Measurements from ENCODE around the gene KCMF1. TPM values are rescaled to one million over a fixed set of nuclear protein-coding genes. Genes with fewer than 3 reads are reported as not detected.

KCMF1 gene
- total and polyA plus RNA-seq, 9 of the 15 experiments (the other 6 are each of a cell fraction or from before 2014, with no cell fraction given), result 6.8 to 88.2 (median 46.5) TPM

GRCh38 chr2:84989927-84990326, 19.0 kb downstream of the KCMF1 start:
- ChIA-PET CTCF (ENCODE audit: low intra/inter-chr PET ratio) (no interaction called here), POLR2A (interaction anchor here (0.7 to 1.6 kb wide), 2 partner anchors 8 to 12 kb away, joined by 3 to 4 read pairs; no protein-coding TSS in a partner anchor)
- Histone ChIP-seq H3K9me1 (ENCODE audit: control insufficient read depth, insufficient read depth, low read length) (no peaks in the 10 kb centered on the region), H3K4me1 (replicated peaks in 1 of 2; ENCODE audit: control insufficient read depth in 2 of 2, insufficient read depth in 2 of 2, low read length in 2 of 2) (peaks cover 13 to 16% of the 10 kb centered on the region in 2 experiments; a peak in 4 of 5 replicates), H3K36me3 (ENCODE audit: control insufficient read depth, insufficient read depth, low read length) (peaks cover 7% of the 10 kb centered on the region; the same call in 1 of the 3 replicates), H3K9ac (ENCODE audit: insufficient read depth in 1 of 2, low read depth in 2 of 2, low read length in 2 of 2) (no peak overlapping the region), H3K27ac (ENCODE audit: extremely low read depth, low read depth, low read length) (no peak overlapping the region), H3K27me3 (ENCODE audit: control insufficient read depth in 2 of 2, insufficient read depth in 2 of 2, low read length in 2 of 2) (no peaks in the 10 kb centered on the region), H3K9me3 (replicated peaks; ENCODE audit: control insufficient read depth, insufficient read depth, low read depth, low read length) (no peaks in the 10 kb centered on the region), H3K4me3 (no peak overlapping the region), H2AFZ (ENCODE audit: low read depth, low read length) (no peak overlapping the region), H3K79me2 (ENCODE audit: control insufficient read depth, insufficient read depth, low read length) (peaks cover 94% of the 10 kb centered on the region), H4K20me1 (replicated peaks; ENCODE audit: control insufficient read depth, insufficient read depth, low read length) (peaks cover 41% of the 10 kb centered on the region), H3K4me2 (ENCODE audit: insufficient read depth, low read length) (no peak overlapping the region)
- ATAC-seq (peak; percentile 10; the same call in 2 of the 3 replicates), FAIRE-seq (no peak), DNase-seq (ENCODE audit: extremely low read depth in 1 of 4, low spot score in 3 of 4) (no peak)
- WGBS (ENCODE audit: insufficient coverage, low coverage, missing lambda C conversion rate), result 6% methylated on average over 1 of the region's 1 CpG
- in situ Hi-C loops (cut with MboI) (no loop called here), intact Hi-C loops (cut with micrococcal nuclease) (no loop called here)
- TF ChIP-seq CBX8 (IDR thresholded peaks at IDR 0.05; ENCODE audit: borderline replicate concordance, extremely low read depth, low read depth, low read length, poor library complexity, severe bottlenecking) (no peak), STAG1 (CRISPR knock-in tag; IDR thresholded peaks at IDR 0.05; ENCODE audit: borderline replicate concordance) (no peak), ZNF121 (CRISPR knock-in tag; conservative IDR thresholded peaks at IDR 0.05) (no peak), ZBTB8A (IDR thresholded peaks at IDR 0.05; ENCODE audit: partially characterized antibody) (no peak), ZNF175 (CRISPR knock-in tag; IDR thresholded peaks at IDR 0.05; ENCODE audit: low read depth) (no peak), ZNF316 (IDR thresholded peaks at IDR 0.05) (no peak), ZNF589 (CRISPR knock-in tag; IDR thresholded peaks at IDR 0.05; ENCODE audit: low read depth) (no peak), TAL1 (IDR thresholded peaks at IDR 0.05) (no peak)
- TF ChIP-seq, protein P1, sequence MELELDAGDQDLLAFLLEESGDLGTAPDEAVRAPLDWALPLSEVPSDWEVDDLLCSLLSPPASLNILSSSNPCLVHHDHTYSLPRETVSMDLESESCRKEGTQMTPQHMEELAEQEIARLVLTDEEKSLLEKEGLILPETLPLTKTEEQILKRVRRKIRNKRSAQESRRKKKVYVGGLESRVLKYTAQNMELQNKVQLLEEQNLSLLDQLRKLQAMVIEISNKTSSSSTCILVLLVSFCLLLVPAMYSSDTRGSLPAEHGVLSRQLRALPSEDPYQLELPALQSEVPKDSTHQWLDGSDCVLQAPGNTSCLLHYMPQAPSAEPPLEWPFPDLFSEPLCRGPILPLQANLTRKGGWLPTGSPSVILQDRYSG (tag; conservative IDR thresholded peaks at IDR 0.05; ENCODE audit: low read depth), result no peak
- BruUV-seq (replicated peaks), result no TSS peak

Data from K562 (cell line).